Activated T-helper 1 cell treated with anti-CD3 and anti-CD28 coated beads, Interleukin-2, amount 50 U/mL, for 16 hours (primary cell): ENCODE results near the gene CLSTN2.

Source experiments
- DNase-seq, 2 donors: peaks; one replicate each; pipeline ENCODE4 v3.0.0-alpha.2; 2020; ENCODE audit warnings: low read depth in 1 of 2, low spot score in 1 of 2

The CLSTN2 gene

GRCh38 chr3:140576449-140576848, 641.5 kb downstream of the CLSTN2 start:
- no peak for DNase-seq

GRCh38 chr3:140577911-140578310, 642.9 kb downstream of the CLSTN2 start:
- no peak for DNase-seq

- DNase-seq: no peak
Measured at GRCh38 chr3:140579260-140579659, 644.3 kb downstream of the CLSTN2 start.

GRCh38 chr3:140580746-140581145, 645.8 kb downstream of the CLSTN2 start:
- DNase-seq: no peak

- no peak for DNase-seq
Measured at GRCh38 chr3:140584549-140584948, 649.6 kb downstream of the CLSTN2 start.

GRCh38 chr3:140585828-140586227, 650.8 kb downstream of the CLSTN2 start:
- no peak for DNase-seq

- no peak for DNase-seq
Measured at GRCh38 chr3:140586311-140586710, 651.3 kb downstream of the CLSTN2 start.

- DNase-seq: no peak
Measured at GRCh38 chr3:140588558-140588957, 653.6 kb downstream of the CLSTN2 start.

- no peak for DNase-seq
Measured at GRCh38 chr3:140593766-140594165, 658.8 kb downstream of the CLSTN2 start.

GRCh38 chr3:140595295-140595694, 660.3 kb downstream of the CLSTN2 start:
- no peak for DNase-seq

- DNase-seq: no peak
Measured at GRCh38 chr3:140597364-140597763, 662.4 kb downstream of the CLSTN2 start.

- no peak for DNase-seq
Measured at GRCh38 chr3:140597792-140598191, 662.8 kb downstream of the CLSTN2 start.

GRCh38 chr3:140599009-140599408, 664.0 kb downstream of the CLSTN2 start:
- DNase-seq: no peak

- DNase-seq: no peak
Measured at GRCh38 chr3:140599496-140599895, 664.5 kb downstream of the CLSTN2 start.

- no peak for DNase-seq
Measured at GRCh38 chr3:140601881-140602280, 666.9 kb downstream of the CLSTN2 start.

GRCh38 chr3:140602781-140603180, 667.8 kb downstream of the CLSTN2 start:
- DNase-seq: no peak

GRCh38 chr3:140603766-140604165, 668.8 kb downstream of the CLSTN2 start:
- DNase-seq: no peak

- DNase-seq: no peak
Measured at GRCh38 chr3:140610544-140610943, 675.6 kb downstream of the CLSTN2 start.

GRCh38 chr3:140614001-140614400, 679.0 kb downstream of the CLSTN2 start:
- DNase-seq: no peak

- no peak for DNase-seq
Measured at GRCh38 chr3:140617135-140617534, 682.1 kb downstream of the CLSTN2 start.

GRCh38 chr3:140626856-140627255, 691.9 kb downstream of the CLSTN2 start:
- no peak for DNase-seq
